ENCODE data around the gene CYTH3. TPM values are rescaled to one million over a fixed set of nuclear protein-coding genes. Genes with fewer than 3 reads are reported as not detected.

Gene CYTH3
- polyA plus RNA-seq, 6 donors from 2014 or later: 2.1 to 5.7 (median 2.7) TPM

- H3K27ac Mint-ChIP-seq: peak overlapping the region in 5 of 6 donors; percentile 16 to 83 (median 57)
- no peak for DNase-seq
- peaks cover 0 to 8% of the 10 kb centered on the region in 2 donors for H3K36me3 Mint-ChIP-seq
- H3K27me3 Mint-ChIP-seq: no peaks in the 10 kb centered on the region
- H3K9me3 Mint-ChIP-seq: no peaks in the 10 kb centered on the region
- ATAC-seq (ENCODE audit: low read depth in 2 of 2): peak in 1 of 2 donors; percentile 18
- H3K4me1 Mint-ChIP-seq: peaks cover 9 to 18% (median 12%) of the 10 kb centered on the region in 3 donors
- peak overlapping the region in 2 of 8 donors; percentile 35 to 81 for H3K4me3 Mint-ChIP-seq
Measured at GRCh38 chr7:6166443-6166891, 106.0 kb downstream of the CYTH3 start.

DNA sequence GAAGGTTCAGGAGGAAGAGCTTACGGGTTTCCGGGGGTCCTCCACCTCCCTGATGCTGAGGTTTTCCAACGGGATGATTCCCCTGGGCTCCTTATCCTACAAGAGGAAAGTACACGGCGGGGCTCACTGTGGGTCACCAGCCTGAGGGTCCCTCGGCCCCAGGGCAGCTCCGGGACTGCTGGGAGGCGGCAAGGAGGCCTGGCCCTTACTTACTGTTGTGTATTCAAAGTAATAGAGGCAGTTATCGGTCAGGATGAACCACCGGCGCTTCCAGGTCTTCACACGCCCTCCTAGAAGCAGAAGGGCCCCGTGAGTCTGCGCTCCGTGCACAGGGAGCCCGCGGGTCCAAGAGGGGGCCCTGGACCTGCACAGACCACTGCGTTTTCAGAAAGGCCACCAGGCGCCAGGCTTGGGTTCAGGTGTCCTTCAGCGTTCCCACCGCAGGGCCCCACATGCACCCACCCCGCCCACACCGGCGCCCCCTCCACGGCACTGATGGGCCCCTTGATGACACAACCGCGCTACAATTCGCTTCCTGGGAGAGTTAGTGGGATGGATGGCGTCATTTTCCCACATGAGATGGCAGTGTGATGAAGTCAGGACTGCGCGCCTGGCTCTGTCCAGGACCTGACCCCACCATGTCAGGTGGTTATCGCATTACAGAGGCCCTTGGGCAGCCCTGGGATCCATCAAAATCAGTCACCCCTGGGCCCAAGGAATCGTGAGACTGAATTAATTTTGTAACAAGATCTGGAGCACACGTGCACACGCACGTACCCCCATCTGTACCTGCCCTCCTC lies 106.7 kb downstream of the CYTH3 start:
- Mint-ChIP-seq H3K36me3 (peaks cover 0 to 8% of the 10 kb centered on the region in 2 donors), H3K4me1 (peaks cover 9 to 18% (median 12%) of the 10 kb centered on the region in 3 donors), H3K4me3 (no peak overlapping the region)

DNA sequence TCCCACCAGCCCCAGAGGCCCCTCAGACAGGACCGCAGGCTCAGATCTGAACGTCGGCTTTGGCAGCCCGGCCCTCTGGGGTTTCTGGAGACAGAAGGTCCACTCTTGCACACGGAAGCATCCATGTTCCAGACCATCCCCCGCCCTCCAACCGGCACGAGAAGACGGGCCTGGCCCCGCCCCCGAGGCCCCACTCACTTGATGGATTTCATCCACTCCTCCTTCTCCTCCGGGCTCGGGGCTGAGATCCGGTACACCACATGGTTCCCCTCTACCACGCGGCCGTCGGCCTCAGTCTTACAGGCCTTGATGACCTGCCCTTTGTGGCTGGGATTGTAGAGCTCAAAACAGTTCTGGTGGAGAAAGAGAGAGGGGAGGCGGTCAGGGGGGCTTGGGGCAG lies 107.3 kb downstream of the CYTH3 start:
- peak overlapping the region in 1 of 6 donors; percentile 65 for H3K27ac Mint-ChIP-seq
- peak overlapping the region in 1 of 8 donors; percentile 76 for H3K4me3 Mint-ChIP-seq
- no peak for ATAC-seq (ENCODE audit: low read depth in 2 of 2)
- H3K9me3 Mint-ChIP-seq: no peaks in the 10 kb centered on the region
- DNase-seq: no peak
- H3K36me3 Mint-ChIP-seq: peaks cover 0 to 7% of the 10 kb centered on the region in 2 donors
- H3K27me3 Mint-ChIP-seq: no peaks in the 10 kb centered on the region
- H3K4me1 Mint-ChIP-seq: peaks cover 9 to 18% (median 12%) of the 10 kb centered on the region in 3 donors

More for the DNA sequence above, 106.7 kb downstream of the CYTH3 start:
- no peaks in the 10 kb centered on the region for H3K9me3 Mint-ChIP-seq
- DNase-seq (no peak), ATAC-seq (ENCODE audit: low read depth in 2 of 2) (no peak)
- H3K27me3 Mint-ChIP-seq: no peaks in the 10 kb centered on the region
- H3K27ac Mint-ChIP-seq: peak overlapping the region in 1 of 6 donors; percentile 65

GRCh38 chr7:6164491-6164890 lies 107.9 kb downstream of the CYTH3 start:
- Mint-ChIP-seq H3K27me3 (no peaks in the 10 kb centered on the region), H3K27ac (no peak overlapping the region), H3K36me3 (peaks cover 0 to under 1% of the 10 kb centered on the region in 2 donors), H3K4me3 (no peak overlapping the region), H3K9me3 (no peaks in the 10 kb centered on the region), H3K4me1 (peaks cover 7 to 13% (median 12%) of the 10 kb centered on the region in 3 donors)
- ATAC-seq (ENCODE audit: low read depth in 2 of 2) (no peak), DNase-seq (no peak)

GRCh38 chr7:6164010-6164409 lies 108.4 kb downstream of the CYTH3 start:
- Mint-ChIP-seq H3K27ac (no peak overlapping the region), H3K36me3 (no peaks in the 10 kb centered on the region), H3K4me1 (peaks cover 6 to 13% (median 12%) of the 10 kb centered on the region in 3 donors), H3K9me3 (no peaks in the 10 kb centered on the region), H3K4me3 (no peak overlapping the region), H3K27me3 (no peaks in the 10 kb centered on the region)
- ATAC-seq (ENCODE audit: low read depth in 2 of 2) (no peak), DNase-seq (no peak)

GRCh38 chr7:6163402-6163801 lies 109.0 kb downstream of the CYTH3 start:
- DNase-seq (no peak), ATAC-seq (ENCODE audit: low read depth in 2 of 2) (no peak)
- H3K9me3 Mint-ChIP-seq: no peaks in the 10 kb centered on the region
- H3K4me1 Mint-ChIP-seq: peaks cover 6 to 13% (median 12%) of the 10 kb centered on the region in 3 donors
- no peaks in the 10 kb centered on the region for H3K36me3 Mint-ChIP-seq
- peak overlapping the region in 2 of 6 donors; percentile 6 to 34 for H3K27ac Mint-ChIP-seq
- H3K27me3 Mint-ChIP-seq: no peaks in the 10 kb centered on the region
- H3K4me3 Mint-ChIP-seq: no peak overlapping the region

GRCh38 chr7:6162650-6163366 lies 109.6 kb downstream of the CYTH3 start:
- ATAC-seq (ENCODE audit: low read depth in 2 of 2): no peak
- no peak for DNase-seq
- peak overlapping the region in 2 of 6 donors; percentile 6 to 34 for H3K27ac Mint-ChIP-seq
- no peak overlapping the region for H3K4me3 Mint-ChIP-seq
- H3K36me3 Mint-ChIP-seq: no peaks in the 10 kb centered on the region
- H3K27me3 Mint-ChIP-seq: no peaks in the 10 kb centered on the region
- H3K9me3 Mint-ChIP-seq: no peaks in the 10 kb centered on the region
- H3K4me1 Mint-ChIP-seq: peaks cover 6 to 12% (median 10%) of the 10 kb centered on the region in 3 donors

DNA sequence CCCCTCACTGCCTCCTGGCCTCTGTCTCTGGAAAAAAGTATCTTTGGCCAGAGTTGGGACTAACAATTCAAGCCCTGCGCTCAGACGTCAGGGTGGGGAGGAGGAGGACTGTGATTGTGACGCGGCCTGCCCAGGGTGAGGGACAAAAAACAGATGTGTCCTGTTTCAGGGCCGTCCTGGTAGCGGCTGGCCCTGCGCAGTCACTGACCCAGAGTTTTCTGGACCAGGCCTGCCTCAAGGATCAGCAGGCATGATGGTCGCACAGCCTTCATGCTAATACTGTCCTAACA lies 110.1 kb downstream of the CYTH3 start:
- no peaks in the 10 kb centered on the region for H3K27me3 Mint-ChIP-seq
- H3K4me1 Mint-ChIP-seq: peaks cover 4 to 6% (median 6%) of the 10 kb centered on the region in 3 donors
- no peak for DNase-seq
- H3K27ac Mint-ChIP-seq: peak overlapping the region in 1 of 6 donors; percentile 39
- H3K9me3 Mint-ChIP-seq: no peaks in the 10 kb centered on the region
- no peak for ATAC-seq (ENCODE audit: low read depth in 2 of 2)
- H3K36me3 Mint-ChIP-seq: no peaks in the 10 kb centered on the region
- no peak overlapping the region for H3K4me3 Mint-ChIP-seq

DNA sequence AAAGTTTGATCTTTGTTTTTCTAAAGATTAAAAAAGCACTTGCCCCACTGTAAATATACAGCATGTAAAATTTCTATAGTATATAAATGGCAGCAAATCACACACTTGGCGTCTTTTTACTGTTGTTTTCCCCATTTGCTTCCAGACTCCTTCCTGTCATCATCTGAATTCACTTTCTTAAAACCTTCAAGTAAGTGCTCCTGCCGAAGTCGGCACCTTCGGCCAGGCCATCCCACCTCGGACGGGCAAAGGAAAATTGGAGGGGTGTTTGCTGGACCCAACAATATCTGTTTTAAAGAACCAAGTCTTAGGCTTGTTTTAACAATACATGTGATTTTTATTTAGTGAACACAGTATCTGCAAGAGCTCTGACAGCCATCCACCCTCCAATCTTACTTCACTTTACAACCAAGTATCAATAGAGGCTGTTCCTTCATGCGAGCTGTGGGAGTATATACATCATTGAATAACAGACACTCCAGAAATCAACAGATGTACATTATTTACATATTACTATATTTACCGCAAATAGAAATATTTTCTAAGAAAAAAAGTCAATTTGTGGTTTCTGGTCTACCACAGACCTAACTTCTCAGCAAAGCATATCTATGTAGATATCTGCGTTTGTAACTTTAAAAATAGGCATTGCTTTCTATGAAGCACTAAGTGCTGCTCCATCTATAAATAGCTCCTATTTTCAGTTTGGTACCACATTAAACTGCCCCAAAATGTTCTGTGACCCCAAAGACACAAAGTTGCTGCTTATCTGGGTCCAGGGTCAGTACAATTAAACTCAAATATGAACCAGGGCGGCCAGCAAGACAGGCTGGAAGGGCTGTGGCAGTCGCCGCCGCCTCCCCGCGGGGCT lies 110.7 kb downstream of the CYTH3 start:
- ATAC-seq (ENCODE audit: low read depth in 2 of 2) (no peak), DNase-seq (no peak)
- H3K36me3 Mint-ChIP-seq: peaks cover 2 to 3% of the 10 kb centered on the region in 2 donors
- peak overlapping the region in 3 of 6 donors; percentile 3 to 39 (median 16) for H3K27ac Mint-ChIP-seq
- no peak overlapping the region for H3K4me3 Mint-ChIP-seq
- H3K27me3 Mint-ChIP-seq: no peaks in the 10 kb centered on the region
- peaks cover 0 to 2% (median under 1%) of the 10 kb centered on the region in 3 donors for H3K4me1 Mint-ChIP-seq
- H3K9me3 Mint-ChIP-seq: no peaks in the 10 kb centered on the region

DNA sequence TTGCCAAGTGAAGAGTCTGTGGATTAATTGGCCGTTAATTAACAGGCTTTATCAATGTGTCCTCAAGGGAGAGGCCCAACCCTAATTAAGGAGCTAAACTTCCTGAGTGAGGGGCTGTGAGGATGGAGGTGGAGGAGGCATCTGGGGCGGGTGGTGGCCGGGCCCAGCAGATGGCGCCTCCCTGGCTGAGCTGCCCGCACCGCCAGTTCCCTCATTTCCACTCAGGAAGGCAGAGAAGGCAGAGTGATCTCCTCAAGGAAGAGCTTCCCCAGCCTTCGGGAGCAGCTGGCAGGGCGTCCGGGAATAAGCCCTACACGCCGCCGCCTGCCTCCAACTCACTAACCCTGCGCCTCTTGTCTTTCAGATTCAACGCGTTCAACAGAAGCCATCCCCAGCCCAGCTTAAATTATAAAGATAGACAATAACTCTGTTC lies 112.2 kb downstream of the CYTH3 start:
- Mint-ChIP-seq H3K27ac (peak overlapping the region in 1 of 6 donors; percentile 75), H3K4me1 (no peaks in the 10 kb centered on the region), H3K36me3 (peaks cover 8% of the 10 kb centered on the region in 2 donors), H3K9me3 (no peaks in the 10 kb centered on the region), H3K4me3 (no peak overlapping the region), H3K27me3 (no peaks in the 10 kb centered on the region)
- no peak for ATAC-seq (ENCODE audit: low read depth in 2 of 2)
- no peak for DNase-seq

DNA sequence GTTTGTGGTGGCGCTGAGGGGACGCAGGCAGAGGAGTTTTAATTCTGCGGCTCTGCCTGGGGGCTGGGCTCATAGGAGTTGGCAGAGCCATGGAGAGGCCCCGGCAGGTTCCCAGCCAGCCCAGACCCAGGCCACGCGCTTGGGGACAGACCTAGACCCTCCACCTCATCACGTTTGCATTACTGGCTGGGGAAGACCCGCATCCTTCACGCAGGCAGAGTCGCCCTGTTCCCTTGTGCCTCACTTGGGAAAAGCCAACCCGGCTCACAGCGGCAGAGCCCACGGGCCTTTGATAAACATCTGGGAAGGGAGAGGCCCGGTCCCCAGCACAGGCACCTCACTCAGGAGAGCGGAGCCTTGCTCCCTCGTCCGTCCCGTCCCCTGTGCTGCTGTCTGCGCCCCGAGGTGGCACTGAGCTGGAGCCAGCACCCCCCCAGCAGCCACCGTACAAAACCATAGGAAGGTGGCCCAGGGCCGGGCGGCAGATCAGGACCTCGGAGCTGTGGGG lies 112.8 kb downstream of the CYTH3 start:
- no peak for DNase-seq
- H3K27ac Mint-ChIP-seq: no peak overlapping the region
- no peak for ATAC-seq (ENCODE audit: low read depth in 2 of 2)
- H3K4me3 Mint-ChIP-seq: no peak overlapping the region
- no peaks in the 10 kb centered on the region for H3K9me3 Mint-ChIP-seq
- peaks cover 8 to 13% of the 10 kb centered on the region in 2 donors for H3K36me3 Mint-ChIP-seq
- no peaks in the 10 kb centered on the region for H3K4me1 Mint-ChIP-seq
- H3K27me3 Mint-ChIP-seq: no peaks in the 10 kb centered on the region

DNA sequence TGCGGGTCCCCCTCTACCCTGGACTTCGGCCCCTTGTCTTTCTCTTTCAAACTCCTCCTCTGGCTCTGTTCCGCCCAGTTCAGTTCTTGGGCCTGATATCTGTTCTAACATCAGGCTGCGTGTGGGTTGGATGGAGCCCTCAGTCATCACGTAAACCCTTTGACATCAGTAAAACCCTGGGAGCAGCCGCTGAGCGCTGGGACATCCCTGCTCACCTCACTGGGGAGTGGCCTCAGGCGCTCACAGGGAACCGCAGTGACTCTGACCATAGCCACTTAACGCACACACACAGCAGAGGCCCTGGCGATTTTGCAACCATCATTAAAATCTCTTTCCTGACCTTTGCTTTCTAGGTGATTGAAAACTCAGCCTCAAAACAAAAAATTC lies 113.3 kb downstream of the CYTH3 start:
- H3K4me1 Mint-ChIP-seq: no peaks in the 10 kb centered on the region
- H3K4me3 Mint-ChIP-seq: no peak overlapping the region
- peaks cover 8 to 13% of the 10 kb centered on the region in 2 donors for H3K36me3 Mint-ChIP-seq
- H3K27me3 Mint-ChIP-seq: no peaks in the 10 kb centered on the region
- H3K27ac Mint-ChIP-seq: peak overlapping the region in 3 of 6 donors; percentile 6 to 86 (median 16)
- DNase-seq (no peak), ATAC-seq (ENCODE audit: low read depth in 2 of 2) (no peak)
- H3K9me3 Mint-ChIP-seq: no peaks in the 10 kb centered on the region
